Vagina (tissue), 2 donors: ENCODE results near the gene NRAP. TPM values are rescaled to one million over a fixed set of nuclear protein-coding genes. Genes with fewer than 3 reads are reported as not detected.

Experiments used
- DNase-seq, 2 donors: peaks; one replicate each; pipeline ENCODE4 v3.0.0-alpha.2; 2017; ENCODE audit errors: extremely low spot score in 2 of 2
- H3K27ac ChIP-seq: fragments of 200-600 bp; sonication (generic); one replicate; pipeline ENCODE4 v1.5.1; 2019
- H3K27me3 ChIP-seq: fragments of 200-600 bp; sonication (generic); one replicate; pipeline ENCODE4 v1.5.1; 2019
- H3K36me3 ChIP-seq, 2 donors: fragments of 200-600 bp; sonication (generic); one replicate each; pipeline ENCODE4 v1.5.1; 2017 to 2019
- H3K4me1 ChIP-seq: fragments of 200-600 bp; sonication (generic); one replicate; pipeline ENCODE4 v1.5.1; 2019
- H3K4me3 ChIP-seq, 2 donors: fragments of 200-600 bp; sonication (generic); 1 replicate in 1 of 2; 2 replicates in 1 of 2; pipeline ENCODE4 v1.5.1; 2016 to 2019
- H3K9me3 ChIP-seq: fragments of 200-600 bp; sonication (generic); one replicate; pipeline ENCODE4 v1.5.1; 2019
- CTCF ChIP-seq, 3 experiments: fragments of 450-650 bp in 2 of 3; fragments of 200-600 bp in 1 of 3; sonication (generic) in 1 of 3; IDR thresholded peaks; one replicate each; pipeline ENCODE4 v1.5.1; 2017 to 2019; ENCODE audit warnings: antibody characterized with exemption in 3 of 3, mild to moderate bottlenecking in 2 of 3, moderate library complexity in 2 of 3
- POLR2A ChIP-seq, 2 donors: fragments of 450-650 bp; IDR thresholded peaks; one replicate each; pipeline ENCODE4 v1.6.1; 2017; ENCODE audit warnings: antibody characterized with exemption in 2 of 2, mild to moderate bottlenecking in 2 of 2, moderate library complexity in 2 of 2
- POLR2AphosphoS5 ChIP-seq, 2 donors: sonication (generic); formaldehyde crosslinking; IDR thresholded peaks; one replicate each; pipeline ENCODE4 v1.9.0; 2017; ENCODE audit warnings: antibody characterized with exemption in 2 of 2, mild to moderate bottlenecking in 2 of 2, low read depth in 1 of 2; ENCODE audit not compliant: insufficient read depth in 1 of 2
- intact Hi-C: fragments of 100-400 bp; cut with DNase I; formaldehyde crosslinking; loops from one replicate; pipeline ENCODE4 v1.15.1; 2023
- total RNA-seq: library from RNA; depleted of rRNA; stranded (reverse); fragments of >200 nt; gene quantifications from one replicate; pipeline ENCODE4 v1.2.3, GENCODE V29; 2016

NRAP gene
- total RNA-seq, 1 donor from 2014 or later = not detected

GRCh38 chr10:113581092-113581491, 82.7 kb downstream of the NRAP start:
- intact Hi-C loops = no loop called here
- Histone ChIP-seq H3K9me3 (no peaks in the 10 kb centered on the region), H3K4me3 (no peak overlapping the region), H3K27ac (no peak overlapping the region), H3K36me3 (no peaks in the 10 kb centered on the region), H3K4me1 (no peaks in the 10 kb centered on the region), H3K27me3 (no peaks in the 10 kb centered on the region)
- TF ChIP-seq POLR2AphosphoS5 (IDR thresholded peaks at IDR 0.05; ENCODE audit: insufficient read depth in 1 of 2, low read depth in 1 of 2) = no peak
- no peak for TF ChIP-seq POLR2A (IDR thresholded peaks at IDR 0.05)
- TF ChIP-seq CTCF (IDR thresholded peaks at IDR 0.05) = no peak
- DNase-seq = no peak

GRCh38 chr10:113578773-113579172, 85.1 kb downstream of the NRAP start:
- Histone ChIP-seq H3K4me3 (no peak overlapping the region), H3K27me3 (no peaks in the 10 kb centered on the region), H3K36me3 (no peaks in the 10 kb centered on the region), H3K4me1 (no peaks in the 10 kb centered on the region), H3K9me3 (no peaks in the 10 kb centered on the region), H3K27ac (no peak overlapping the region)
- TF ChIP-seq CTCF (IDR thresholded peaks at IDR 0.05) (no peak), POLR2A (IDR thresholded peaks at IDR 0.05) (no peak), POLR2AphosphoS5 (IDR thresholded peaks at IDR 0.05; ENCODE audit: insufficient read depth in 1 of 2, low read depth in 1 of 2) (no peak)
- intact Hi-C loops = no loop called here
- DNase-seq = no peak

- no peak overlapping the region for H3K27ac ChIP-seq
- H3K36me3 ChIP-seq = no peaks in the 10 kb centered on the region
- DNase-seq = no peak
- intact Hi-C loops = no loop called here
- TF ChIP-seq CTCF (IDR thresholded peaks at IDR 0.05) (no peak), POLR2AphosphoS5 (IDR thresholded peaks at IDR 0.05; ENCODE audit: insufficient read depth in 1 of 2, low read depth in 1 of 2) (no peak)
- no peaks in the 10 kb centered on the region for H3K9me3 ChIP-seq
- H3K27me3 ChIP-seq = no peaks in the 10 kb centered on the region
- no peak overlapping the region for H3K4me3 ChIP-seq
- no peaks in the 10 kb centered on the region for H3K4me1 ChIP-seq
Observed at GRCh38 chr10:113576852-113577251, 87.0 kb downstream of the NRAP start.

GRCh38 chr10:113573368-113573767, 90.5 kb downstream of the NRAP start:
- intact Hi-C loops = no loop called here
- TF ChIP-seq POLR2AphosphoS5 (IDR thresholded peaks at IDR 0.05; ENCODE audit: insufficient read depth in 1 of 2, low read depth in 1 of 2) = no peak
- no peak for TF ChIP-seq POLR2A (IDR thresholded peaks at IDR 0.05)
- no peak for TF ChIP-seq CTCF (IDR thresholded peaks at IDR 0.05)
- H3K4me1 ChIP-seq = no peaks in the 10 kb centered on the region

GRCh38 chr10:113572520-113573290, 91.1 kb downstream of the NRAP start:
- Histone ChIP-seq H3K4me1 (no peaks in the 10 kb centered on the region), H3K27me3 (no peaks in the 10 kb centered on the region), H3K4me3 (no peak overlapping the region), H3K36me3 (no peaks in the 10 kb centered on the region), H3K27ac (no peak overlapping the region), H3K9me3 (no peaks in the 10 kb centered on the region)
- no peak for DNase-seq
- no peak for TF ChIP-seq CTCF (IDR thresholded peaks at IDR 0.05)
- no peak for TF ChIP-seq POLR2A (IDR thresholded peaks at IDR 0.05)
- intact Hi-C loops = no loop called here

More at GRCh38 chr10:113573368-113573767, 90.5 kb downstream of the NRAP start:
- Histone ChIP-seq H3K27ac (no peak overlapping the region), H3K9me3 (no peaks in the 10 kb centered on the region), H3K36me3 (no peaks in the 10 kb centered on the region), H3K27me3 (no peaks in the 10 kb centered on the region), H3K4me3 (no peak overlapping the region)
- no peak for DNase-seq
